Hepatocyte (in vitro differentiated cells): ENCODE data around the gene FERMT2.

Experiments used
- EZH2 ChIP-seq: fragments of 200-600 bp; sonication (generic); IDR thresholded peaks from 2 replicates; pipeline ENCODE4 v1.6.1; 2016; ENCODE audit warnings: antibody characterized with exemption, mild to moderate bottlenecking, borderline replicate concordance
- TF ChIP-seq, protein P1 (sequence below): fragments of 200-600 bp; sonication (generic); IDR thresholded peaks from 2 replicates; pipeline ENCODE4 v1.5.1; 2016; ENCODE audit warnings: antibody characterized with exemption, mild to moderate bottlenecking; ENCODE audit not compliant: poor library complexity

DNA sequence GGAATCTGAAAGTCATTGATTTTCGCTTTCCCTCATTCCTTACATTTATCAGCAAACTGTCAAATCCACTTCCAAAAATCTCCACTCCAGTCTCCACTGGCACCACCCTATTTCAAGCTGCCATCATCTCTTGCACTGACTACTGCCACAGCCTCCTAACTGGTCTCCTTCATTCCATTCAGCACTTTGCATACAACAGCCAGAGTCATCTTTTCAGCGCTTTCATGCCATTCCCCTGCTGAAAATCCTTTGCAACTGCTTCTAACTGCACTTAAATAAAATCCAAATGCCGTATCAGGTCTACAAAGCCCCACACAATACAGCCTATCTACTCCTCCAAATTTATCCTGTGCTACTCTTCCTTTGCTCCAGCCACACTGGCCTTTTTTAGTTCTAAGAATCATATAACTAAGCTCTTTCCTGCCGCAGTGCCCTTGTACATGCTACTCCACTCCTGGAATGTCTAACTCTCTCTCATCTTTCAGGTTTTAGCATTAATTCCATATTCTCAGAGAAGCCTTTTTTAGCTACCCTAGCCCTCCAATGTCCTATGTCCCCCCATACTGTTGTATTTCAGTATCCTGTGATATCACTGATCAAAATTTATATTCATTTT, 21.6 kb downstream of the FERMT2 start:
- TF ChIP-seq, protein P1, sequence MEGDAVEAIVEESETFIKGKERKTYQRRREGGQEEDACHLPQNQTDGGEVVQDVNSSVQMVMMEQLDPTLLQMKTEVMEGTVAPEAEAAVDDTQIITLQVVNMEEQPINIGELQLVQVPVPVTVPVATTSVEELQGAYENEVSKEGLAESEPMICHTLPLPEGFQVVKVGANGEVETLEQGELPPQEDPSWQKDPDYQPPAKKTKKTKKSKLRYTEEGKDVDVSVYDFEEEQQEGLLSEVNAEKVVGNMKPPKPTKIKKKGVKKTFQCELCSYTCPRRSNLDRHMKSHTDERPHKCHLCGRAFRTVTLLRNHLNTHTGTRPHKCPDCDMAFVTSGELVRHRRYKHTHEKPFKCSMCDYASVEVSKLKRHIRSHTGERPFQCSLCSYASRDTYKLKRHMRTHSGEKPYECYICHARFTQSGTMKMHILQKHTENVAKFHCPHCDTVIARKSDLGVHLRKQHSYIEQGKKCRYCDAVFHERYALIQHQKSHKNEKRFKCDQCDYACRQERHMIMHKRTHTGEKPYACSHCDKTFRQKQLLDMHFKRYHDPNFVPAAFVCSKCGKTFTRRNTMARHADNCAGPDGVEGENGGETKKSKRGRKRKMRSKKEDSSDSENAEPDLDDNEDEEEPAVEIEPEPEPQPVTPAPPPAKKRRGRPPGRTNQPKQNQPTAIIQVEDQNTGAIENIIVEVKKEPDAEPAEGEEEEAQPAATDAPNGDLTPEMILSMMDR: no peak
- TF ChIP-seq EZH2: no peak
